Amniotic epithelial cell (primary cell): ENCODE results near the gene PPP1R12B.

ENCODE experiments used
- DNase-seq: peaks from one replicate; pipeline ENCODE4 v3.0.0-alpha.2; 2010; ENCODE audit warnings: low read depth

Gene PPP1R12B

GRCh38 chr1:202348509-202349205 lies at the start of gene PPP1R12B:
Gene PPP1R12B, plus strand, starts transcription at chr1:202348699. Its CDS starts 153 bp downstream, at chr1:202348852.
- DNase-seq = peak; percentile 99

- DNase-seq = no peak
Measured at GRCh38 chr1:202302166-202302565, 46.3 kb upstream of the PPP1R12B start.

- no peak for DNase-seq
Measured at GRCh38 chr1:202304375-202304774, 44.1 kb upstream of the PPP1R12B start.

GRCh38 chr1:202305168-202305567 lies 43.3 kb upstream of the PPP1R12B start:
- no peak for DNase-seq

- no peak for DNase-seq
Measured at GRCh38 chr1:202306535-202307345, 41.8 kb upstream of the PPP1R12B start.

- DNase-seq = no peak
Measured at GRCh38 chr1:202310071-202310725, 38.3 kb upstream of the PPP1R12B start.

- DNase-seq = no peak
Measured at GRCh38 chr1:202310746-202311145, 37.8 kb upstream of the PPP1R12B start.

- DNase-seq = no peak
Measured at GRCh38 chr1:202311875-202312635, 36.4 kb upstream of the PPP1R12B start.

- DNase-seq = peak; percentile 61
Measured at GRCh38 chr1:202315576-202316168, 32.8 kb upstream of the PPP1R12B start.

- DNase-seq = no peak
Measured at GRCh38 chr1:202316186-202316585, 32.3 kb upstream of the PPP1R12B start.

- no peak for DNase-seq
Measured at GRCh38 chr1:202317941-202318925, 30.3 kb upstream of the PPP1R12B start.

- no peak for DNase-seq
Measured at GRCh38 chr1:202319381-202320080, 29.0 kb upstream of the PPP1R12B start.

GRCh38 chr1:202320081-202320405 lies 28.5 kb upstream of the PPP1R12B start:
- no peak for DNase-seq

GRCh38 chr1:202323731-202324130 lies 24.8 kb upstream of the PPP1R12B start:
- no peak for DNase-seq

GRCh38 chr1:202324646-202325045 lies 23.9 kb upstream of the PPP1R12B start:
- no peak for DNase-seq

- DNase-seq = no peak
Measured at GRCh38 chr1:202329891-202330290, 18.6 kb upstream of the PPP1R12B start.

GRCh38 chr1:202333861-202334260 lies 14.6 kb upstream of the PPP1R12B start:
- DNase-seq = no peak

- peak; percentile 40 for DNase-seq
Measured at GRCh38 chr1:202343652-202344349, 4.7 kb upstream of the PPP1R12B start.

GRCh38 chr1:202348005-202348508 lies 442 bp upstream of the PPP1R12B start:
- DNase-seq = no peak
